Measurements from ENCODE around the gene MCU.
"Not testable (repeated sequence)": the region's sequence is repeated elsewhere in the genome, so short reads cannot be mapped to it uniquely, and the experiment has no call there.

Gene MCU

DNA sequence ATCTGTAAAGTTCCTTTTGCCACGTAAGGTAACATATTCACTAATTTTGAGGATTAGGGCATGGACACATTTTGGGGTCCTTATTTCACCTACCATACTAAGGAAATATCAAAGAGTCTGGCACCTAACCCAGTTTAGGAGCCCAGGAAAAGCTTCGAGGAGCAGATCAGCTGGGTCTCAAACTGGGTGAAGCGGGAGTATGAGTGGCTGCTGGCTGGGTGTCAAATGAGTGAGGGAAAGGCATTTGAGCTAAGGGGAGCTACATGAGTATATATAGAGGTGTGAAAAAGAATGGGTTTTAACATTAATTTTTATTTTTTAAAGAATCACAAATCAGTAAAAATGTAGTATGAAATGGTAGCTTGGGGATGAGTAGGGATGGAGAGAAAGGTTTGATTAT is 71.3 kb downstream of the MCU start:
- no peak for DNase-seq

GRCh38 chr10:72764151-72764550 is 72.2 kb downstream of the MCU start:
- DNase-seq, result no peak

GRCh38 chr10:72765051-72765745 is 73.3 kb downstream of the MCU start:
- no peak for DNase-seq

- DNase-seq, result not testable (repeated sequence)
Observed at GRCh38 chr10:72771195-72771594, 79.3 kb downstream of the MCU start.

DNA sequence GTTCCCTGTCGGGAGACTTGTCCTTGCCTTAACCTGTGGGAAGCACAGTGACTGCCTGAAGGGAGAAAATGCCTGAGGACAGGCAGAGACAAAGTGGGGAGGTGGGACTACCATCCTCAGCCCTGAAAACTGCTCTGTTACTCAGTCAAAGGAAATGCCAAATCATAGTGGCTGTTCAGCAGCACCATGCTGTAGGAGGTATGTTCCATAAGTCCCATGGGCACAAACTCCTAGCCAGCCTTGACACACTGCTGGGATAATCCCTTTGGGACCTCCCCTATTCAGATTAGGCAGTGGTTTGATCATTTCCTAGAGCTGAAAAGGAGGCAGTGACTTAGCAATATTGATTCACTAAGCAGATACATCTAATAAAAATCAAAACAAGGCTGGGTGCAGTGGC is 80.1 kb downstream of the MCU start:
- no peak for DNase-seq

GRCh38 chr10:72779874-72780273 is 87.9 kb downstream of the MCU start:
- DNase-seq, result no peak

DNA sequence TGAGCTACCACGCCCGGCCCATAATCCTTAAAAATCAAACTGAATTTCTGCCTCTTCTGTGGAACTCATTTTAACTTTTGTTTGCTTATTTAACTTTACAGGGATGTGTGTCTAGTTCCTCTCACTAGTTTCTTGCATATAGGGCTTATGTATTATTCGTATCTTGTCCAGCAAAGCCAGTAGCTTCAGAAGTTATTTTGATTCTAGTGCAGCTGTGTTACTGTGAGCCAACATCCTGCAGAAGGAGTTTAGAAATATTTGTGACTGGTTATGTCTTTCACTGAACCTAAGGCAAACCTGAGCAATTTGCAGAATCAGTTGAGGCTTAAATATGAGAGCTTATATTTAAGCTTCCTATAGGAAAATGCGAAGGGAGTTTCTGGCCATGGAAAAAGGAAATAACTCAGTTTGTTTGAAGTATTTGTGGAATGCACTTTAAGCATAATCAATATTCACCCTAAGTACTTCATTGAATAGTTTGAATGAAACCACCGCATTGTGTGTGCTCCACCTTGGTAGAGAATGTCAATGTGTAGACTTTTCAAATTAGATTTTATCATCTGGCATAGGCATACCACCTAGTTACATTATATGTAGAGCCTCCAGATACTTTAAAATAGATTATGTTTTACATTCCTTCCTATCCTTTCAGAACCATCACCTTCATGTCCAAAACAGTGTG is 90.8 kb downstream of the MCU start:
- no peak for DNase-seq

DNA sequence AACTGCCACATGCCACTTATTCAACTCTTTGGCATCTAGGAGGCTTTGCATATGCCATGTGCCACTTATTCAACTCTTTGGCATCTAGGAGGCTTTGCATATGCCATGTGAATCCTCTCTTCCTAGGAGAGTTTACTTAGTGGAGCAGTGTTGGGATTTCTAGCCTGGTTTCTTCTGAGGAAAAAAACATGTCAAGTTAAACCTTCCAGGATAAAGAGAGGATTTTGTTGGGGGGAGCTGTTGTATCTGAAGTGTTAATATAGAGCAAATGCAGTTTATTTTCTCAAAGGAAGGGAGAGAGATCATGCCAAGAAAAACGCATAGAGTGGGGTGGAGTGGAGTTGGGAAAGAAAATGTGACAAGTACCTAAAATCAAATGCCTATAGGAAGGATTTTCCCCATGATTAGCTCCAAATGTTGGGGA is 91.5 kb downstream of the MCU start:
- no peak for DNase-seq

- peak; percentile 86 for DNase-seq
Observed at GRCh38 chr10:72784551-72785351, 92.8 kb downstream of the MCU start.

GRCh38 chr10:72785409-72785808 is 93.5 kb downstream of the MCU start:
- no peak for DNase-seq

GRCh38 chr10:72790216-72790990 is 98.5 kb downstream of the MCU start:
- no peak for DNase-seq

DNA sequence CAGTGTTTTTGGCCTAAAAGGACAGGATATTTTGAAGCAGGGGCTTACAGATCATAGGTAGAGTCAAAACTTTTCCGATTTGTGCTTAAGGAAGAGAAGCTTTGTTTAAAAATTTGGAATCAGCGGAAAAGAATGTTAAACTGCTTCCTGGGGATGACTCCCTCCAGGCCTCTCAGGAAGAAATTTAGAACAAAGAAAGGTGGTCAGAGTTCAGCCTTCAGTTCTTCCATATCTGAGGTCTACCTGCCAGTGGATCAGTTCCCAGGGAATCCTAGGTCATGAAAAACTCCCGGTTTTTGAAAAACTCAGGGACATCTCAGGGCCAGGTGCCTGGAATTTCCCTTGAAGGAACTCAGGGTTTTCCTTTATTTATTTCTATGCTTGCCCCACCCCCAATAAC is 100.3 kb downstream of the MCU start:
- no peak for DNase-seq

- no peak for DNase-seq
Observed at GRCh38 chr10:72793752-72794151, 101.8 kb downstream of the MCU start.

- DNase-seq, result no peak
Observed at GRCh38 chr10:72794260-72794659, 102.3 kb downstream of the MCU start.

DNA sequence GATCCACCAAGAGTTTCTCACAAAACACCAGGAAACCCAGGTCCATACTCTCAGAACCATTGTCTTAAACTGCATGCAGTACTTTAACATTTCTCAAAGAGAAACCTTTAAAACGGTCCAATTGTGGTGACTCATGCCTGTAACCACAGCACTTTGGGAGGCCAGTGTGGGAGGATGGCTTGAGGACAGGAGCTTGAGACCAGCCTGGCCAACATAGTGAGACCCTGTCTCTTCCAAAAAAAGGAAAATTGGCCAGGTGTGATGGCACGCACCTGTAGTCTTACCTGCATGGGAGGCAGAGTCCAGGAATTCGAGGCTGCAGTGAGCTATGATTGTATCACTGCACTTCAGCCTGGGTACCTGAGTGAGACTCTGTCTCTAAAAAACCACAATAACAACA is 104.1 kb downstream of the MCU start:
- DNase-seq, result no peak

DNA sequence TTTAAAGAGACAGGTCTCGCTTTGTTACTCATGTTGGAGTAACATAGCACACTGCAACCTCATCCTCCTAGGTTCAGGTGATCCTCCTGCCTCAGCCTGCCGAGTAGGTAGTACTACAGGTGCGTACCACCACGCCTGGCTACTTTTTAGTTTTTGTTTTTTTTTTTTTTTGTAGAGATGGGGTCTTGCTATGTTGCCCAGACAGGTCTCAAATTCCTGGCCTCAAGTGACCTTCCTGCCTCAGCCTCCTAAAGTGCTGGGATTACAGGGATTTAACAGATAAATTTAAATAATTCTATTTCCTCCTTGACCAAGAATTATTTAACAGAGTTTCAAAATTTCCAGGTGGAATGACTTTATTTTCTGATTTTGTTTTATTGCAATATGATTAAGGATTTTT is 104.6 kb downstream of the MCU start:
- DNase-seq, result no peak

DNA sequence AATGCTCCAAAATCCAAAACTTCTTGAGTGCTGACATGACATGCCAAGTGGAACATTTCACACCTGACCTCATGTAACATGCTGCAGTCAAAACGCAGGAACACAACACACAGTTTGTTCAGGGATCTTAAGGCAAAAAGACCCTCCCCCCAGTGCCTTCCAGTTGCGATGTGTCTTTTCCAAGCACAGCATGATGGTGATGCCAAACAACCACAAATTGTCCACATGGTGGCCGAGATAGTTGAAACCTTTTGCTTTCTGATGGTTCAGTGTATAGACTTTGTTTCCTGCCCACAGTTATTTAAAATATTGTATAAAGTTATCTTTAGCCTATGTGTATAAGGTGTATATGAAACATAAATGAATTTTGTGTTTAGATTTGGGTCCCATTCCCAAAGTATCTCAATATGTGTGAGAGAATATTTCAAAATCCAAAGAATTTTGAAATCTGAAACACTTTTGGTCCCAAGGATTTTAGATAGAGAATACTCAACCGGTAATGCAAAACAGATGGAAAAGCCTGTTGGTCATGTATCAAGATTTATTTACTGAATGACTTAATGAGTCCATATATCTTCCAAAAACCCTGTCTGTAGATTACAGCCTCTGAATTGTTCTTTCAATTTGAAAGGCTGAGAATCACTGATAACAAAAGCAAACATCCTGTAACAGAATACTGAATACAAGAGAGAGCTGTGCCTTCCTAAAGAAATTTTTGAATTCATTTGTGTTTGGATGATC is 108.2 kb downstream of the MCU start:
- DNase-seq, result no peak

DNA sequence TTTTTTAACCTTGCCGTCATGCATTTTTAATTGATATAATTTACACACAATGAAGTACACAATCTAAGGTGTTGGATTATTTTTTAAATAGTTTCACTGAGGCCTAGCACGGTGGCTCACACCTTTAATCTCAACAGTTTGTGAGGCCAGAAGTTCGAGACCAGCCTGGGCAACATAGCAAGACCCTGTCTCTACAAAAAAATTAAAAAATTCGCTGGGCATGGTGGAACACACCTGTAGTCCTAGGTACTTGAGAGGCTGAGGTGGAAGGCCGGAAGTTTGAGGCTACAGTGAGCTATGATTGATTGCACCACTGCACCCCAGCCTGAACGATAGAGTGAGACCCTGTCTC is 108.8 kb downstream of the MCU start:
- DNase-seq, result no peak

GRCh38 chr10:72801263-72801868 is 109.4 kb downstream of the MCU start:
- DNase-seq, result no peak

DNA sequence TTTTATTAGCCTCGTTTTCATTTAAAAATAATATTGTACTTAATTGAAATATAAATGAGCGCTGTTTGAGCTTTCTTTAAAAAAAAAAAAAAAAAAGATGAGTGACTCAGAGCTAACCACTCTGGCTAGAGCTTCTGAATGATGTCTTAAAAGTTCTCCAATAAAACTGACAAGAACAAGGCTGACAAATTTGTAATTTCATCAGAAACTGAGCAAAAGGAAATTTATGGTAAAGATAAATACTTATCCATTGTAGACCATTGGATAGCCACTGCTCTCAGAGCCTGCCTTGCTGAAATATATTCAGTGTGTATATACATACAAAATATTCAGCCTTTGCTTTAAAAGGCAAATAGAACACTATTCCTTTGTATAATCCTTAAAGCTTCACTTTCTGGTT is 110.4 kb downstream of the MCU start:
- no peak for DNase-seq

GRCh38 chr10:72802763-72803505 is 111.0 kb downstream of the MCU start:
- DNase-seq, result no peak
